Esophagus muscularis mucosa (tissue), 4 donors: ENCODE data around the gene AJM1. TPM values are rescaled to one million over a fixed set of nuclear protein-coding genes. Genes with fewer than 3 reads are reported as not detected.

Source experiments
- DNase-seq: peaks from one replicate; pipeline ENCODE4 v3.0.0-alpha.2; 2017; ENCODE audit errors: extremely low spot score
- H3K27ac ChIP-seq, 4 donors: fragments of 200-600 bp; sonication (generic); replicated peaks in 1 of 4; 1 replicate in 3 of 4; 2 replicates in 1 of 4; pipeline ENCODE4 v1.5.1; 2016 to 2019; ENCODE audit warnings: mild to moderate bottlenecking in 1 of 4
- H3K27me3 ChIP-seq, 4 donors: fragments of 200-600 bp; sonication (generic); one replicate each; pipeline versions ENCODE4 v1.5.1 to v1.6.0; 2016 to 2019
- H3K36me3 ChIP-seq, 4 donors: fragments of 200-600 bp; sonication (generic); one replicate each; pipeline ENCODE4 v1.5.1; 2016 to 2019
- H3K4me1 ChIP-seq, 4 donors: fragments of 200-600 bp; sonication (generic); one replicate each; pipeline ENCODE4 v1.5.1; 2016 to 2019
- H3K4me3 ChIP-seq, 4 donors: fragments of 200-600 bp; sonication (generic); 1 replicate in 2 of 4; 2 replicates in 2 of 4; pipeline ENCODE4 v1.5.1; 2016 to 2019; ENCODE audit warnings: mild to moderate bottlenecking in 4 of 4, moderate library complexity in 1 of 4
- H3K9me3 ChIP-seq, 4 donors: fragments of 200-600 bp; sonication (generic); 1 replicate in 3 of 4; 2 replicates in 1 of 4; pipeline ENCODE4 v1.5.1; 2016 to 2019
- CTCF ChIP-seq, 3 experiments: fragments of 200-600 bp in 2 of 3; fragments of 450-650 bp in 1 of 3; sonication (generic) in 2 of 3; IDR thresholded peaks; one replicate each; pipeline ENCODE4 v1.5.1; 2017 to 2019; ENCODE audit warnings: antibody characterized with exemption in 3 of 3, mild to moderate bottlenecking in 2 of 3, moderate library complexity in 1 of 3
- EP300 ChIP-seq: sonication (generic); formaldehyde crosslinking; IDR thresholded peaks from one replicate; pipeline ENCODE4 v1.6.1; 2017; ENCODE audit warnings: antibody characterized with exemption
- POLR2A ChIP-seq: fragments of 450-650 bp; IDR thresholded peaks from one replicate; pipeline ENCODE4 v1.6.1; 2017; ENCODE audit warnings: antibody characterized with exemption, moderate library complexity, mild to moderate bottlenecking, low read depth
- POLR2AphosphoS5 ChIP-seq, 2 donors: sonication (generic); formaldehyde crosslinking; IDR thresholded peaks; one replicate each; pipeline ENCODE4 v1.6.1; 2017; ENCODE audit warnings: antibody characterized with exemption in 2 of 2
- WGBS: methylation state at CpG from one replicate; pipeline ENCODE4 v1.1.5; 2018; 5-methylcytosine and 5-hydroxymethylcytosine counted together
- intact Hi-C: fragments of 100-400 bp; cut with DNase I; formaldehyde crosslinking; loops from one replicate; pipeline ENCODE4 v1.15.1; 2023
- total RNA-seq, 4 donors: library from RNA; depleted of rRNA; stranded (reverse); fragments of >200 nt; gene quantifications; one replicate each; pipeline versions ENCODE4 v1.1.0 to v1.2.1, GENCODE V29; 2016

AJM1 gene
- total RNA-seq, 4 donors from 2014 or later: 3.3 to 14.0 (median 11.4) TPM

- WGBS: 100% methylated on average over 3 of the region's 23 CpGs
Measured at GRCh38 chr9:136851941-136852663, 9.8 kb downstream of the AJM1 start, which contains the start of gene MAMDC4. Gene MAMDC4, plus strand, starts transcription at chr9:136852346. Its CDS starts 71 bp downstream, at chr9:136852417.

GRCh38 chr9:136852664-136853595, 10.7 kb downstream of the AJM1 start:
- no peak for DNase-seq
- Histone ChIP-seq H3K27me3 (peaks cover 0 to 3% (median 2%) of the 10 kb centered on the region in 4 donors), H3K4me1 (peaks cover 23 to 37% (median 28%) of the 10 kb centered on the region in 4 donors), H3K4me3 (no peak overlapping the region), H3K36me3 (peaks cover 0 to 18% (median 13%) of the 10 kb centered on the region in 4 donors), H3K27ac (no peak overlapping the region), H3K9me3 (no peaks in the 10 kb centered on the region)
- intact Hi-C loops: no loop called here
- WGBS: 77% methylated on average over 9 of the region's 29 CpGs
- TF ChIP-seq CTCF (IDR thresholded peaks at IDR 0.05) (no peak), POLR2A (no peak), EP300 (no peak), POLR2AphosphoS5 (IDR thresholded peaks at IDR 0.05) (no peak)

More at GRCh38 chr9:136851941-136852663, 9.8 kb downstream of the AJM1 start, which contains the start of gene MAMDC4:
- no peaks in the 10 kb centered on the region for H3K9me3 ChIP-seq
- H3K4me3 ChIP-seq: no peak within 1 kb of the TSS
- peaks cover 31 to 40% (median 35%) of the 10 kb centered on the region in 4 donors for H3K4me1 ChIP-seq
- peaks cover 0 to 12% (median 8%) of the 10 kb centered on the region in 4 donors for H3K27me3 ChIP-seq
- no peak within 1 kb of the TSS for H3K27ac ChIP-seq
- intact Hi-C loops: no loop called here
- TF ChIP-seq EP300 (no peak), POLR2A (no peak), CTCF (IDR thresholded peaks at IDR 0.05) (no peak), POLR2AphosphoS5 (IDR thresholded peaks at IDR 0.05) (no peak)
- H3K36me3 ChIP-seq: peaks cover 0 to 18% (median 13%) of the 10 kb centered on the region in 4 donors
- no peak for DNase-seq

GRCh38 chr9:136853596-136854112, 11.4 kb downstream of the AJM1 start:
- Histone ChIP-seq H3K36me3 (peaks cover 0 to 19% (median 15%) of the 10 kb centered on the region in 4 donors), H3K9me3 (no peaks in the 10 kb centered on the region), H3K4me3 (no peak overlapping the region), H3K27ac (no peak overlapping the region), H3K4me1 (peaks cover 18 to 36% (median 24%) of the 10 kb centered on the region in 4 donors), H3K27me3 (no peaks in the 10 kb centered on the region)
- TF ChIP-seq CTCF (IDR thresholded peaks at IDR 0.05) (no peak), POLR2AphosphoS5 (IDR thresholded peaks at IDR 0.05) (no peak), EP300 (no peak), POLR2A (no peak)
- intact Hi-C loops: no loop called here
- no peak for DNase-seq
- 80% methylated on average over 5 of the region's 18 CpGs for WGBS

GRCh38 chr9:136854113-136854841, 12.0 kb downstream of the AJM1 start:
- intact Hi-C loops: no loop called here
- H3K9me3 ChIP-seq: no peaks in the 10 kb centered on the region
- no peaks in the 10 kb centered on the region for H3K27me3 ChIP-seq
- H3K36me3 ChIP-seq: peaks cover 0 to 19% (median 15%) of the 10 kb centered on the region in 4 donors
- WGBS: 78% methylated on average over 16 of the region's 30 CpGs
- no peak overlapping the region for H3K27ac ChIP-seq
- TF ChIP-seq EP300 (no peak), POLR2AphosphoS5 (IDR thresholded peaks at IDR 0.05) (no peak), POLR2A (no peak), CTCF (IDR thresholded peaks at IDR 0.05) (no peak)
- peaks cover 23 to 42% (median 31%) of the 10 kb centered on the region in 4 donors for H3K4me1 ChIP-seq
- DNase-seq: no peak
- no peak overlapping the region for H3K4me3 ChIP-seq
